Loucy (cell line): ENCODE data around the gene PRUNE2.
"Not testable (repeated sequence)": the region's sequence is repeated elsewhere in the genome, so short reads cannot be mapped to it uniquely, and the experiment has no call there.

ENCODE experiments used
- H2AFZ ChIP-seq: fragments of 200-600 bp; sonication (generic); 2 replicates; pipeline ENCODE4 v1.6.0; 2016; ENCODE audit warnings: antibody characterized with exemption, mild to moderate bottlenecking, low read length, moderate library complexity
- H3F3A ChIP-seq: fragments of 200-600 bp; 2 replicates; pipeline ENCODE4 v1.6.0; 2016; ENCODE audit warnings: antibody characterized with exemption, low read depth, mild to moderate bottlenecking
- H3K27me3 ChIP-seq: fragments of 200-600 bp; sonication (generic); 2 replicates; pipeline ENCODE4 v1.6.1; 2014; ENCODE audit warnings: low read length, mild to moderate bottlenecking; ENCODE audit not compliant: insufficient read depth, poor library complexity, severe bottlenecking
- H3K36me3 ChIP-seq: fragments of 200-600 bp; sonication (generic); 2 replicates; pipeline ENCODE4 v1.6.1; 2016; ENCODE audit warnings: low read length; ENCODE audit not compliant: insufficient read depth
- H3K4me1 ChIP-seq: fragments of 200-600 bp; sonication (generic); 2 replicates; pipeline ENCODE4 v1.5.1; 2014; ENCODE audit warnings: low read length, mild to moderate bottlenecking; ENCODE audit not compliant: insufficient read depth, poor library complexity, severe bottlenecking
- H3K4me2 ChIP-seq: fragments of 200-600 bp; sonication (generic); 2 replicates; pipeline ENCODE4 v1.6.0; 2014; ENCODE audit warnings: antibody characterized with exemption, low read length, low read depth, mild to moderate bottlenecking; ENCODE audit not compliant: poor library complexity, severe bottlenecking
- H3K4me3 ChIP-seq: fragments of 200-600 bp; sonication (generic); 2 replicates; pipeline ENCODE4 v1.5.1; 2014; ENCODE audit warnings: low read length, mild to moderate bottlenecking, mixed read lengths; ENCODE audit not compliant: poor library complexity, severe bottlenecking
- H3K79me2 ChIP-seq: fragments of 200-600 bp; sonication (generic); 2 replicates; pipeline ENCODE4 v1.6.1; 2014; ENCODE audit warnings: low read length; ENCODE audit not compliant: insufficient read depth
- H3K9ac ChIP-seq: fragments of 200-600 bp; sonication (generic); 2 replicates; pipeline ENCODE4 v1.6.0; 2014; ENCODE audit warnings: mild to moderate bottlenecking, low read depth, low read length, moderate library complexity; ENCODE audit not compliant: poor library complexity, severe bottlenecking
- H3K9me2 ChIP-seq: fragments of 200-600 bp; sonication (generic); replicated peaks from 2 replicates; pipeline ENCODE4 v1.6.1; 2016; ENCODE audit warnings: low read depth, low read length, mixed read lengths
- H3K9me3 ChIP-seq: fragments of 200-600 bp; sonication (generic); 2 replicates; pipeline ENCODE4 v1.6.1; 2014; ENCODE audit warnings: mild to moderate bottlenecking, antibody characterized with exemption, low read length, low read depth; ENCODE audit not compliant: insufficient read depth
- H4K20me1 ChIP-seq: fragments of 200-600 bp; sonication (generic); 2 replicates; pipeline ENCODE4 v1.6.0; 2014; ENCODE audit warnings: antibody characterized with exemption, low read length, mild to moderate bottlenecking; ENCODE audit not compliant: insufficient read depth, poor library complexity, severe bottlenecking
- EZH2phosphoT487 ChIP-seq: fragments of 200-600 bp; IDR thresholded peaks from 2 replicates; pipeline ENCODE4 v1.6.1; 2018; ENCODE audit warnings: antibody characterized with exemption, mild to moderate bottlenecking, moderate library complexity, borderline replicate concordance
- TF ChIP-seq, protein P1 (sequence below): fragments of 200-600 bp; sonication (generic); conservative IDR thresholded peaks from 2 replicates; pipeline ENCODE4 v1.5.1; 2014; ENCODE audit warnings: mild to moderate bottlenecking, antibody characterized with exemption, low read length

PRUNE2 gene

DNA sequence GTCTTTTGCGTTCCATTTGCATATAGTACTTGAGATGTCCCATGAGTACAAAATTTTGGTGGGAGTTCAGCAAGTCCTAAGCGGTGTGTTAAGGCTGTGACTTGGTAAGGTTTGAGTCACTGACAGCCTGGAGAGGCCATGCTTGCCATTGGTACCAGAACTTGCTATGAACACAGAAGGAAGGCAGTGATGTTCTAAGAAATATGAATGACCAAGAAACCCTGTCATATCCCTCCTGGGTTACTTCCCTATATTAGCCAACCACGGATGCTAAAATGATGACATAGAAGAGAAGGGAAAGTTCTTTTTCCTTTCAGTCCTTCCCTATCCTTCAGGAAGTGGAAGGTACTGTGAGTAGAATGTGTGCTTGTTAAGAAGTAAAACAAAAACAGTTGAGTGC, 310.3 kb downstream of the PRUNE2 start:
- Histone ChIP-seq H3K9ac (peak overlapping the region; percentile 26), H3K79me2 (no peaks in the 10 kb centered on the region), H3F3A (peaks cover 5% of the 10 kb centered on the region; the same call in 1 of the 2 replicates), H2AFZ (peak overlapping the region; percentile 11; the same call in 1 of the 2 replicates), H3K4me2 (peak overlapping the region; percentile 45), H3K27me3 (no peaks in the 10 kb centered on the region), H3K9me3 (no peaks in the 10 kb centered on the region), H4K20me1 (no peaks in the 10 kb centered on the region), H3K9me2 (no peaks in the 10 kb centered on the region), H3K4me1 (peaks cover 61% of the 10 kb centered on the region), H3K4me3 (peak overlapping the region; percentile 48), H3K36me3 (no peaks in the 10 kb centered on the region)
- TF ChIP-seq, protein P1, sequence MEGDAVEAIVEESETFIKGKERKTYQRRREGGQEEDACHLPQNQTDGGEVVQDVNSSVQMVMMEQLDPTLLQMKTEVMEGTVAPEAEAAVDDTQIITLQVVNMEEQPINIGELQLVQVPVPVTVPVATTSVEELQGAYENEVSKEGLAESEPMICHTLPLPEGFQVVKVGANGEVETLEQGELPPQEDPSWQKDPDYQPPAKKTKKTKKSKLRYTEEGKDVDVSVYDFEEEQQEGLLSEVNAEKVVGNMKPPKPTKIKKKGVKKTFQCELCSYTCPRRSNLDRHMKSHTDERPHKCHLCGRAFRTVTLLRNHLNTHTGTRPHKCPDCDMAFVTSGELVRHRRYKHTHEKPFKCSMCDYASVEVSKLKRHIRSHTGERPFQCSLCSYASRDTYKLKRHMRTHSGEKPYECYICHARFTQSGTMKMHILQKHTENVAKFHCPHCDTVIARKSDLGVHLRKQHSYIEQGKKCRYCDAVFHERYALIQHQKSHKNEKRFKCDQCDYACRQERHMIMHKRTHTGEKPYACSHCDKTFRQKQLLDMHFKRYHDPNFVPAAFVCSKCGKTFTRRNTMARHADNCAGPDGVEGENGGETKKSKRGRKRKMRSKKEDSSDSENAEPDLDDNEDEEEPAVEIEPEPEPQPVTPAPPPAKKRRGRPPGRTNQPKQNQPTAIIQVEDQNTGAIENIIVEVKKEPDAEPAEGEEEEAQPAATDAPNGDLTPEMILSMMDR = no peak
- no peak for TF ChIP-seq EZH2phosphoT487

DNA sequence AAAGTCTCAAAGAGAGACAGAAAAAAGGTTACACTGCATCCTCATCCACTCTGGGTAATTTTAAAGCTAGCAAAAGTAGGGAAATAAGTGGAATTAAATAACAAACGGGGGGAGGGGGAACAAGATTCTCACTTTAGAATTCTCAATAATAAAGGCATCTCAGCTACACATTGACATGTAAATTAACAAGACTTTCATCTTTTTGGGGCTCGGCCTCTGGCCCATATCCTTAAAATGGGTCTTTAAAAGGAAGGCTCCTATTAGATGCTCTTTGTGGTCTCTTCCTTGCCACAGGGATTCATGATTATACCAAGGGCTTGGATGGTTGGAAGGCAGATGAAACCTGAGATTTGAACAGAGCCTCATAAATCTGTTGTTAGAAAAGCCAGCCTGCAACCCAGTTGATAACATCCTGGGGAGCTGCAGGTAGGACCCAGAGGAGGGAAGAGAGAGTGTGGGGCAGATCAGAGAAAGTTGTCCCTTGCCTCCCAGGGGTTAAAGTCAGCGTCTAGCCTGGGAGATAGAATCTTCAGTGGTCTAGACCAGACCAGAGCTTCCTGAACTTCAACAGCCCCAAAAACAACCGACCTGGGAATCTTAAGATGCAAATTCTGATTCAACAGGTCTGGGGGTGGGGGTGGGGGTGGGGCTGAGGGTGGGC, 311.0 kb downstream of the PRUNE2 start:
- Histone ChIP-seq H3K79me2 (no peaks in the 10 kb centered on the region), H2AFZ (no peak overlapping the region), H3K9me2 (no peaks in the 10 kb centered on the region), H3K4me3 (peak overlapping the region; percentile 6), H4K20me1 (no peaks in the 10 kb centered on the region), H3K4me2 (peak overlapping the region; percentile 26), H3F3A (peaks cover 5% of the 10 kb centered on the region; the same call in 1 of the 2 replicates), H3K27me3 (no peaks in the 10 kb centered on the region), H3K9ac (no peak overlapping the region), H3K9me3 (no peaks in the 10 kb centered on the region), H3K36me3 (no peaks in the 10 kb centered on the region), H3K4me1 (peaks cover 61% of the 10 kb centered on the region)
- TF ChIP-seq EZH2phosphoT487 = no peak
- TF ChIP-seq, protein P1 = no peak

DNA sequence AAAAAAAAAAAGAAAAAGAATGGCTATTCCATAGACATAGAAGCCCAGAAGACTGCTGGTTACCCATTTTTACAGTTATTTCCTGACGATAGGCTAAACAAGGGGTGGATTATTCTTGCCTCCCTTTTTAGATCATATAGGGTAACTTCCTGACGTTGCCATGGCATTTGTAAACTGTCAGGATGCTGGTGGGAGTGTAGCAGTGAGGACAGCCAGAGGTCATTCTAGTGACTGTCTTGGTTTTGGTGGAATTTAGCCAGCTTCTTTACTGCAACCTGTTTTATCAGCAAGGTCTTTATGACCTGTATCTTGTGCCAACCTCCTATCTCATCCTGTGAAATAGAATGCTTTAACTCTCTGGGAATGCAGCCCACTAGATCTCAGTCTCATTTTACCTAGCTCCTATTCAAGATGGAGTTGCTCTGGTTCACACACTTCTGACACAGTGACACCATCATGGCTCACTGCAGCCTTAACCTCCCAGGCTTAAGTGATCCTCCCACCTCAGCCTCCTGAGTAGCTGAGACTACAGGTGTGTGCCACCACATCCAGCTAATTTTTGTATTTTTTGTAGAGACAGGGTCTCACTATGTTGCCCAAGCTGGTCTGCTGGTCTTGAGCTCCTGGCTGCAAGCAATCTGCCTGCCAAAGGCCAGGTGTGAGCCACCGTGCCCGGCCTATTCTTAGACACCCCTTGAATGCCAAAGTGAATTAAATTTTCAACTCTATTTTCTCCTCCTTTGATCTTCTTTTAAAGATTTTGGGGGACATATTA, 311.8 kb downstream of the PRUNE2 start:
- not testable (repeated sequence) for H3F3A ChIP-seq, H3K9me2 ChIP-seq, H3K9me3 ChIP-seq, H3K4me3 ChIP-seq, H3K36me3 ChIP-seq, H3K27me3 ChIP-seq, H3K79me2 ChIP-seq, H2AFZ ChIP-seq, H3K9ac ChIP-seq, H4K20me1 ChIP-seq
- Histone ChIP-seq H3K4me1 (peaks cover 61% of the 10 kb centered on the region), H3K4me2 (peak overlapping the region; percentile 26)
